A549 (cell line): Measurements from ENCODE around the gene KRT73. TPM values are rescaled to one million over a fixed set of nuclear protein-coding genes. Genes with fewer than 3 reads are reported as not detected.
A peak's percentile ranks its signal among the peaks of the same experiment; 100 is the strongest.

Source experiments
- ATAC-seq, 2 experiments: fragments of 200-7000 bp in 1 of 2; fragments of >200 bp in 1 of 2; cut with Nextera tagmentation in 1 of 2; cut with Tn5 transposase in 1 of 2; 3 replicates each; pipeline versions ENCODE4 v1.8.0 to v1.9.1; 2018 to 2020; ENCODE audit warnings: mild to moderate bottlenecking in 1 of 2, moderate library complexity in 1 of 2
- CTCF ChIA-PET: fragments of 300-600 bp; sonication (Branson Sonifier 250); formaldehyde crosslinking; extraction: SDS; loops from one replicate; lab custom pipeline; 2021; ENCODE audit warnings: antibody characterized with exemption, inconsistent platforms; lab: Yijun Ruan, JAX
- POLR2A ChIA-PET: fragments of 350-600 bp; formaldehyde crosslinking; extraction: SDS; loops from one replicate; lab custom pipeline; 2021; ENCODE audit warnings: antibody characterized with exemption, inconsistent platforms; lab: Yijun Ruan, JAX
- DNase-seq, 2 experiments: peaks; one replicate each; pipeline versions ENCODE4 v3.0.0 to v3.0.0-alpha.2; 2011 to 2016; ENCODE audit warnings: low read depth in 1 of 2, low spot score in 1 of 2
- FAIRE-seq: peaks from 2 replicates; lab custom pipeline; 2011; peaks lifted over from hg19 to GRCh38; lab: Jason Lieb, UNC
- H3K27ac ChIP-seq, 2 experiments: fragments of >200 bp; sonication (Bioruptor Twin); formaldehyde crosslinking; 3 replicates each; pipeline ENCODE4 v1.5.1; 2016 to 2017
- H3K4me1 ChIP-seq: fragments of >200 bp; sonication (Bioruptor Twin); formaldehyde crosslinking; 3 replicates; pipeline ENCODE4 v1.6.1; 2016
- H3K4me2 ChIP-seq: fragments of >200 bp; sonication (Bioruptor Twin); formaldehyde crosslinking; 3 replicates; pipeline ENCODE4 v1.6.1; 2016
- H3K4me3 ChIP-seq: fragments of >200 bp; sonication (Bioruptor Twin); formaldehyde crosslinking; 3 replicates; pipeline ENCODE4 v1.5.1; 2016
- H3K9me3 ChIP-seq: fragments of >200 bp; sonication (Bioruptor Twin); formaldehyde crosslinking; 3 replicates; pipeline ENCODE4 v1.6.1; 2016
- BHLHE40 ChIP-seq: IDR thresholded peaks from 2 replicates; pipeline ENCODE4 v1.6.1; 2012; ENCODE audit warnings: low read depth, low read length, inconsistent platforms
- CBX2 ChIP-seq: fragments of 200-600 bp; sonication (generic); IDR thresholded peaks from 2 replicates; pipeline ENCODE4 v1.6.1; 2016; ENCODE audit warnings: low read depth, mild to moderate bottlenecking, borderline replicate concordance
- CHD4 ChIP-seq: fragments of 200-600 bp; sonication (generic); IDR thresholded peaks from 2 replicates; pipeline ENCODE4 v1.6.1; 2016; ENCODE audit warnings: antibody characterized with exemption, mild to moderate bottlenecking, borderline replicate concordance
- CTCF ChIP-seq: fragments of >200 bp; sonication (Bioruptor Twin); formaldehyde crosslinking; IDR thresholded peaks from 3 replicates; pipeline ENCODE4 v1.5.1; 2016
- EHF ChIP-seq: fragments of 250-450 bp; sonication (Bioruptor Pico); IDR thresholded peaks from 2 replicates; pipeline ENCODE4 v1.5.0; 2020; ENCODE audit warnings: mild to moderate bottlenecking
- EHMT2 ChIP-seq: fragments of 200-600 bp; sonication (generic); IDR thresholded peaks from 2 replicates; pipeline ENCODE4 v1.6.1; 2016; ENCODE audit warnings: antibody characterized with exemption, low read depth, mild to moderate bottlenecking, moderate library complexity
- EP300 ChIP-seq, 2 experiments: fragments of >200 bp; sonication (Bioruptor Twin); formaldehyde crosslinking; IDR thresholded peaks; 2 replicates in 1 of 2; 3 replicates in 1 of 2; pipeline ENCODE4 v1.6.1; 2016 to 2017
- FOSB ChIP-seq: fragments of 250-450 bp; sonication (Bioruptor Pico); IDR thresholded peaks from 2 replicates; pipeline ENCODE4 v1.5.0; 2020; ENCODE audit warnings: mild to moderate bottlenecking, moderate library complexity
- FOSL2 ChIP-seq, 2 experiments: fragments of 450-650 bp in 1 of 2; fragments of >200 bp in 1 of 2; sonication (Bioruptor Twin) in 1 of 2; formaldehyde crosslinking; IDR thresholded peaks; 2 replicates each; pipeline versions ENCODE4 v1.5.0 to v1.6.1; 2016 to 2020; ENCODE audit warnings: mild to moderate bottlenecking in 1 of 2, moderate library complexity in 1 of 2
- HDAC2 ChIP-seq: fragments of 200-600 bp; sonication (generic); IDR thresholded peaks from 2 replicates; pipeline ENCODE4 v1.6.1; 2016
- HEYL ChIP-seq: fragments of 250-450 bp; sonication (Bioruptor Pico); IDR thresholded peaks from 2 replicates; pipeline ENCODE4 v1.8.0; 2021; ENCODE audit warnings: mild to moderate bottlenecking, moderate library complexity
- JUN ChIP-seq, 2 experiments: fragments of >200 bp; sonication (Bioruptor Twin); formaldehyde crosslinking; IDR thresholded peaks; 2 replicates in 1 of 2; 3 replicates in 1 of 2; pipeline ENCODE4 v1.6.1; 2016 to 2017
- MAX ChIP-seq: IDR thresholded peaks from 2 replicates; pipeline ENCODE4 v1.6.1; 2012
- MYC ChIP-seq: IDR thresholded peaks from 2 replicates; pipeline ENCODE4 v1.6.1; 2012; ENCODE audit warnings: mild to moderate bottlenecking, inconsistent platforms, low read length, improper control_type of control experiment, borderline replicate concordance
- NPAS2 ChIP-seq: fragments of 250-450 bp; sonication (Bioruptor Pico); IDR thresholded peaks from 2 replicates; pipeline ENCODE4 v1.8.0; 2022; ENCODE audit warnings: mild to moderate bottlenecking, moderate library complexity, borderline replicate concordance
- PHF8 ChIP-seq: fragments of 200-600 bp; sonication (generic); IDR thresholded peaks from 2 replicates; pipeline ENCODE4 v1.6.1; 2016; ENCODE audit warnings: low read depth, mild to moderate bottlenecking, antibody characterized with exemption, moderate library complexity, borderline replicate concordance
- RAD21 ChIP-seq, 2 experiments: fragments of >200 bp in 1 of 2; sonication (Bioruptor Twin) in 1 of 2; formaldehyde crosslinking in 1 of 2; IDR thresholded peaks in 1 of 2; conservative IDR thresholded peaks in 1 of 2; 2 replicates in 1 of 2; 3 replicates in 1 of 2; pipeline ENCODE4 v1.6.1; 2012 to 2018; ENCODE audit warnings: inconsistent platforms in 1 of 2
- RARB ChIP-seq: fragments of 250-450 bp; sonication (Bioruptor Pico); IDR thresholded peaks from 2 replicates; pipeline ENCODE4 v1.8.0; 2021; ENCODE audit warnings: mild to moderate bottlenecking, moderate library complexity
- RCOR1 ChIP-seq: fragments of 150-350 bp; IDR thresholded peaks from 2 replicates; pipeline ENCODE4 v1.6.1; 2014; ENCODE audit warnings: antibody characterized with exemption, low read length, low read depth
- RFX5 ChIP-seq: fragments of 450-650 bp; IDR thresholded peaks from 2 replicates; pipeline ENCODE4 v1.7.1; 2014; ENCODE audit warnings: antibody characterized with exemption, mild to moderate bottlenecking, moderate library complexity
- SMC3 ChIP-seq: fragments of >200 bp; sonication (Bioruptor Twin); formaldehyde crosslinking; IDR thresholded peaks from 3 replicates; pipeline ENCODE4 v1.6.1; 2018; ENCODE audit warnings: inconsistent platforms
- SREBF2 ChIP-seq: fragments of 450-650 bp; IDR thresholded peaks from 2 replicates; pipeline ENCODE4 v1.6.1; 2014; ENCODE audit warnings: mild to moderate bottlenecking, moderate library complexity
- ZC3H11A ChIP-seq: fragments of 450-650 bp; IDR thresholded peaks from 2 replicates; pipeline ENCODE4 v1.6.1; 2014; ENCODE audit warnings: antibody characterized with exemption, mild to moderate bottlenecking
- ZNF302 ChIP-seq: fragments of 250-450 bp; sonication (Bioruptor Pico); IDR thresholded peaks from 2 replicates; pipeline ENCODE4 v1.9.0; 2021; ENCODE audit warnings: inconsistent platforms, mild to moderate bottlenecking, moderate library complexity
- ZSCAN20 ChIP-seq: fragments of 250-450 bp; sonication (Bioruptor Pico); IDR thresholded peaks from 2 replicates; pipeline ENCODE4 v1.8.0; 2022; ENCODE audit warnings: mild to moderate bottlenecking, moderate library complexity
- WGBS: methylation state at CpG from one replicate; pipeline ENCODE4 v1.1.6; 2017; ENCODE audit errors: missing lambda C conversion rate; 5-methylcytosine and 5-hydroxymethylcytosine counted together
- polyA plus RNA-seq, 4 experiments: library from polyadenylated mRNA; depleted of rRNA in 3 of 4; stranded (reverse); fragments of >200 nt; fragmentation: RNase III in 1 of 4; extraction: RNeasy Plus Mini Kit Qiagen cat#74134 plus additional on column Dnase treatment in 1 of 4; gene quantifications; 2 replicates in 3 of 4; 3 replicates in 1 of 4; pipeline ENCODE4 v1.2.3, GENCODE V29; 2011 to 2017
- TF ChIP-seq, protein P1 (sequence below): IDR thresholded peaks from 2 replicates; pipeline ENCODE4 v1.6.1; 2012

The KRT73 gene
- polyA plus RNA-seq, 2 of the 4 experiments (the other 2 are of a cell fraction): not detected

DNA sequence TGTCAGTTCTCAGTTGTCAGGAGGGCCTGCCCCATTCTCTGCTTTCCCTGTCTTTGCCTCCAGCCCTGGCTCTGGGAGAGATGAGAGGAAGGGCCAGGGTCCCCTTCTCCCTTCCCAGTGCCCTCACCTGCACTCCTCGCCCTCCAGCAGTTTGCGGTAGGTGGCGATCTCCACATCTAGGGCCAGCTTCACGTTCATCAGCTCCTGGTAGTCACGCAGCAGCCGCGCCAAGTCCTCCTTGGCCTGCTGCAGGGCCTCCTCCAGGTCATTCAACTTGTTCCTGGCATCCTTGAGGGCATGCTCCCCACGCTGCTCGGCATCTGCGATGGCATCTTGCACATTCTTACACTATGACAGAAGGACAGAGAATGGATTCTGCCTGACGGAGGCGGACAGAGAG lies 28.3 kb upstream of the KRT73 start:
- 77% methylated on average over 12 of the region's 12 CpGs for WGBS
- ChIA-PET CTCF (no interaction called here), POLR2A (no interaction called here)
- ATAC-seq (no peak), DNase-seq (no peak), FAIRE-seq (no peak)
- no peak for TF ChIP-seq EP300 (IDR thresholded peaks at IDR 0.05)
- TF ChIP-seq CBX2: no peak
- no peak for TF ChIP-seq EHMT2
- TF ChIP-seq CTCF: no peak
- no peak for TF ChIP-seq HEYL
- no peak for TF ChIP-seq CHD4
- TF ChIP-seq MYC: no peak
- no peak overlapping the region for H3K4me3 ChIP-seq
- H3K4me1 ChIP-seq: no peaks in the 10 kb centered on the region
- no peak overlapping the region for H3K27ac ChIP-seq
- no peak overlapping the region for H3K4me2 ChIP-seq
- no peaks in the 10 kb centered on the region for H3K9me3 ChIP-seq

DNA sequence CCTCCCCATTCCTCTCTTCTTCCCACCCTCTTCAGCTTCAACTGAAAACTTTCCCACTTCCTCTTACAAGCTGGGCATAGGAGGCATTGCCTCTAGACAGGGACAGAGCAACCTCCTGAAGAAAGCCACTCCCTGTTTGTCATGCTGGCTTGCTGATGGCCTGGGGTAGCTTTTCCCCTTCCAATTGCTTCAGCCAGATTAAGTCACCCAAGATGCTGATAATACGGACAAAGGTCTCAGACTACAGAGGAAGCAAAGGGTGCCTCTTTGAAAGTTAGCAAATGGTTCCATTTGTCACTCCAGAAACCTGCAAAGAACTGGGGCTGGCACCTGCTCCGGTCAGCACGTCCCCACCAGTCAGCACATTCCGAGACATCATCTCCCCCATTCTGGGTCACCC lies 27.6 kb upstream of the KRT73 start:
- Histone ChIP-seq H3K9me3 (no peaks in the 10 kb centered on the region), H3K4me2 (no peak overlapping the region), H3K27ac (no peak overlapping the region), H3K4me3 (no peak overlapping the region), H3K4me1 (no peaks in the 10 kb centered on the region)
- ChIA-PET CTCF (interaction anchor here (0.9 kb wide), 1 partner anchor 11 kb away, joined by 3 read pairs; no protein-coding TSS in a partner anchor), POLR2A (no interaction called here)
- 72% methylated on average over 4 of the region's 4 CpGs for WGBS
- DNase-seq (no peak), FAIRE-seq (no peak), ATAC-seq (no peak)
- no peak for TF ChIP-seq SMC3
- TF ChIP-seq ZC3H11A: no peak

DNA sequence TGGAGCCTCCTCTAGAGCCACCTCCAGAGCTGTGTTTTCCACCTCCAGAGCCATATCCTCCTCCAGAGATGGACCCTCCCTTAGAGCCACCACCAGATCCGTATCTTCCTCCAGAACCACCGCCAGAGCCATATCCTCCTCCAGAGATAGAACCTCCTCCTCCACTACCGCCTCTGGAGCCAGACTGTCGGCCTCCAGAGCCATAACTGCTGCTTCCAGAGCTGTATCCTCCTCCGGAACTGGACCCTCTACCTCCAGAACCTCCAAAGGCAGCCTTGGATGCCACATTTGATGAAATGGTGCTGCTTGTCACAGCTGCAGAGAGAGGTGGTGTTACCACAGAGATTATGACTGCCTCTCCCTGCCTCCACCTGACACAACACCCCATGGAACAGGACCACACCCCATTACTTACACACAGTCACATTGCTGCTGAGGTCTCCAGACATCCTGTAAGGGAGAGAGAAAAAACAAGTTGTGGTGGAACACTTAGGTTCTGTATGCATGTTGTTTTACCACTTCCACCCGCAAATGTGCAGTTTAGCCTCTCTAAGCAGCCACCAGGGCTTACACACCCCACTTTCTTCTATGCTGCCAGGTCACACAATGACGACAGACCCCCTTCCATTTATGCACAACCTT lies 26.9 kb upstream of the KRT73 start:
- Histone ChIP-seq H3K9me3 (no peaks in the 10 kb centered on the region), H3K4me3 (no peak overlapping the region), H3K4me2 (no peak overlapping the region), H3K4me1 (no peaks in the 10 kb centered on the region), H3K27ac (no peak overlapping the region)
- DNase-seq (no peak), FAIRE-seq (no peak), ATAC-seq (peak in 1 of 2 experiments; percentile 29; a peak in 2 of 6 replicates)
- ChIA-PET POLR2A (no interaction called here), CTCF (interaction anchor here (0.9 kb wide), 1 partner anchor 12 kb away, joined by 3 read pairs; no protein-coding TSS in a partner anchor)
- TF ChIP-seq RFX5: no peak
- TF ChIP-seq HDAC2: no peak
- TF ChIP-seq JUN (IDR thresholded peaks at IDR 0.05): no peak
- TF ChIP-seq HEYL: no peak
- TF ChIP-seq CHD4: no peak
- TF ChIP-seq, protein P1, sequence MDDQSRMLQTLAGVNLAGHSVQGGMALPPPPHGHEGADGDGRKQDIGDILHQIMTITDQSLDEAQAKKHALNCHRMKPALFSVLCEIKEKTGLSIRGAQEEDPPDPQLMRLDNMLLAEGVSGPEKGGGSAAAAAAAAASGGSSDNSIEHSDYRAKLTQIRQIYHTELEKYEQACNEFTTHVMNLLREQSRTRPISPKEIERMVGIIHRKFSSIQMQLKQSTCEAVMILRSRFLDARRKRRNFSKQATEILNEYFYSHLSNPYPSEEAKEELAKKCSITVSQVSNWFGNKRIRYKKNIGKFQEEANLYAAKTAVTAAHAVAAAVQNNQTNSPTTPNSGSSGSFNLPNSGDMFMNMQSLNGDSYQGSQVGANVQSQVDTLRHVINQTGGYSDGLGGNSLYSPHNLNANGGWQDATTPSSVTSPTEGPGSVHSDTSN: no peak
- no peak for TF ChIP-seq ZNF302 (CRISPR knock-in tag)
- no peak for TF ChIP-seq EHF (CRISPR knock-in tag)
- TF ChIP-seq FOSB (CRISPR knock-in tag): no peak
- TF ChIP-seq SREBF2: no peak
- no peak for TF ChIP-seq MAX
- no peak for TF ChIP-seq RARB (CRISPR knock-in tag)
- TF ChIP-seq RAD21 (conservative IDR thresholded peaks at IDR 0.05 in 1 of 2, IDR thresholded peaks at IDR 0.05 in 1 of 2): no peak
- TF ChIP-seq BHLHE40: no peak
- TF ChIP-seq PHF8: no peak
- TF ChIP-seq RCOR1: no peak
- TF ChIP-seq ZSCAN20 (CRISPR knock-in tag): no peak
- no peak for TF ChIP-seq NPAS2 (CRISPR knock-in tag)
- no peak for TF ChIP-seq FOSL2 (IDR thresholded peaks at IDR 0.05)
- no peak for TF ChIP-seq FOSL2 (CRISPR knock-in tag; IDR thresholded peaks at IDR 0.05)
- 60% methylated on average over 7 of the region's 7 CpGs for WGBS
